AG04449 (cell line): ENCODE data around the gene NUF2.
"Not testable (repeated sequence)": the region's sequence is repeated elsewhere in the genome, so short reads cannot be mapped to it uniquely, and the experiment has no call there.

Experiments used
- CTCF ChIA-PET: fragments of 350-600 bp; formaldehyde crosslinking; extraction: SDS; loops from one replicate; lab custom pipeline; 2021; ENCODE audit warnings: antibody characterized with exemption; lab: Yijun Ruan, JAX
- POLR2A ChIA-PET: fragments of 400-600, 350-600 bp; formaldehyde crosslinking; extraction: SDS; loops from one replicate; lab custom pipeline; 2020; ENCODE audit warnings: antibody characterized with exemption, inconsistent platforms; lab: Yijun Ruan, JAX
- DNase-seq: peaks from one replicate; pipeline ENCODE4 v3.0.0-alpha.2; 2010; ENCODE audit warnings: low read depth, low spot score
- H3K4me3 ChIP-seq: 2 replicates; pipeline ENCODE4 v1.5.1; 2011; ENCODE audit warnings: low read depth, mild to moderate bottlenecking, control low read depth, low read length
- TF ChIP-seq, protein P1 (sequence below): IDR thresholded peaks from one replicate; pipeline ENCODE4 v1.5.1; 2011; ENCODE audit warnings: mild to moderate bottlenecking, moderate library complexity, low read length, control low read depth, inconsistent platforms; ENCODE audit not compliant: insufficient read depth; ENCODE audit errors: missing control alignments

Gene NUF2

DNA sequence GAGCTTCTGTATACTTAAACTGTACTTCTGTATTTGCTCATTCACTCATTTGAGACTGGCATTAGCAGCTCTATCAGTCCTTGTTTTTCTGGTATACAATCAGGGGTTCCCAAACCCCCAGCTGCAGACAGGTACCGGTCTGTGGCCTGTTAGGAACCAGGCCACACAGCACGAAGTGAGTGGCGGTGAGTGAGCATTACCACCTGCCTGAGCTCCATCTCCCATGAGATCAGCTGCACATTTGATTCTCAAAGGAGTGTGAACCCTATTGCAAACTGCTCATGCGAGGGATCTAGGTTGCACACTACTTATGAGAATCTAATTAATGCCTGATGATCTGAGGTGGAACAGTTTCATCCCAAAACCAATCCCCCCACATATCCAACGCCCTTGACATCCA is 18.2 kb upstream of the NUF2 start:
- H3K4me3 ChIP-seq: no peak overlapping the region
- TF ChIP-seq, protein P1, sequence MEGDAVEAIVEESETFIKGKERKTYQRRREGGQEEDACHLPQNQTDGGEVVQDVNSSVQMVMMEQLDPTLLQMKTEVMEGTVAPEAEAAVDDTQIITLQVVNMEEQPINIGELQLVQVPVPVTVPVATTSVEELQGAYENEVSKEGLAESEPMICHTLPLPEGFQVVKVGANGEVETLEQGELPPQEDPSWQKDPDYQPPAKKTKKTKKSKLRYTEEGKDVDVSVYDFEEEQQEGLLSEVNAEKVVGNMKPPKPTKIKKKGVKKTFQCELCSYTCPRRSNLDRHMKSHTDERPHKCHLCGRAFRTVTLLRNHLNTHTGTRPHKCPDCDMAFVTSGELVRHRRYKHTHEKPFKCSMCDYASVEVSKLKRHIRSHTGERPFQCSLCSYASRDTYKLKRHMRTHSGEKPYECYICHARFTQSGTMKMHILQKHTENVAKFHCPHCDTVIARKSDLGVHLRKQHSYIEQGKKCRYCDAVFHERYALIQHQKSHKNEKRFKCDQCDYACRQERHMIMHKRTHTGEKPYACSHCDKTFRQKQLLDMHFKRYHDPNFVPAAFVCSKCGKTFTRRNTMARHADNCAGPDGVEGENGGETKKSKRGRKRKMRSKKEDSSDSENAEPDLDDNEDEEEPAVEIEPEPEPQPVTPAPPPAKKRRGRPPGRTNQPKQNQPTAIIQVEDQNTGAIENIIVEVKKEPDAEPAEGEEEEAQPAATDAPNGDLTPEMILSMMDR: no peak
- POLR2A ChIA-PET: no interaction called here
- CTCF ChIA-PET: interaction anchor here (1.8 to 2.1 kb wide), 4 partner anchors 12 to 456 kb away, joined by 5 to 10 read pairs (median 6); no protein-coding TSS in a partner anchor
- DNase-seq: no peak

DNA sequence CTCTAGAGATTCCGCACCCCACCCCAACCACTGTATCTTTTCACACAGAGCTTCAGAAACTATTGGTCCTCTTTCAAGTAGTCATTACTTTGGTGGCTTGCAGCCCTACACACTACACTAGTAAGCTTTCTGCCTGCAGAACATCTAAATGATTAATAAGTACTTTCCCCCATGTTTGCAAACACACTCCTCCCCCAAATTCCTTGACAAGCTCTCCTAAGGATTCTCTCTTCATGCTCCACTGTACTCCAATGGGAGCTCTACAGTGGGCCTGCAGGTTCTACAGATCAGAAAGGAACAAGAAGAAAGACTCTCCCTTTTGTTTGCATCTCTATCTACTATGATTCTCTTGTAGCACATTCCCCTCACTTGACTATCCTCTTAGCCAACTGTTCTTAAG is 16.3 kb upstream of the NUF2 start:
- POLR2A ChIA-PET: no interaction called here
- CTCF ChIA-PET: interaction anchor here (1.0 to 1.5 kb wide), 3 partner anchors 10 to 458 kb away, joined by 3 to 6 read pairs (median 4); no protein-coding TSS in a partner anchor
- no peak overlapping the region for H3K4me3 ChIP-seq
- TF ChIP-seq, protein P1: no peak
- no peak for DNase-seq

DNA sequence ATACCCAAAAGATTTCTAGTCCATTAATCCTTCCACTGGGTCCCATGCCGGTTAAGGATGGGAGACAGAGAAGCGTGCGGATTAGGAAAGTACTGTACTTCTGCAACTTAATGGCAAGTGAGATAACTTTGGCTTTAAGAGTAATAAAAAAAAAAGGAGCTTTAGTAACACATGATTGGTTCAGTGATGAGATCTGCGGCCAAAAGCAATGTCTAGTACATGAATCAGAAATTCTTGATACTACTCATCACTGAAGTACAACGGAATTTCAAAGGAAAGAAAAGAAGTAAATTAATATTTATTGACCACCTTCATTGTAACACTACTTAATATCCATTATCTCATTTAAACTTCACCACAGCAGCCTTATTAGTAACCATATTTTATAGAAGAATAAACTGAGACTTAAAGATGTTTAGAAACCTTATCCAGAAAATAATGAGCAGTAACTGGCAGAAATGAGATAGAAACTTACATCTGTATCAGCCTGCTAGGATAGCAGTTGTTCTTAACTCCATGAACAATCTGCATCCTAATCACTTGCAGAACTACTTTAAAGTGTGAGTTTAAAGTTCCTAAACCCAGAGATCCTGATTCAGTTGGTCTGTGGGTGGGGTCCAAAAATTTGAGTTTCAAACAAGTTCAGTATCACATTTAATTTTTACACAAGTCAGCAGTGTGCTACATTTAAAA is 14.1 kb upstream of the NUF2 start:
- ChIA-PET CTCF (interaction anchor here (1.4 kb wide), 1 partner anchor 9 kb away, joined by 4 read pairs; no protein-coding TSS in a partner anchor), POLR2A (no interaction called here)
- H3K4me3 ChIP-seq: no peak overlapping the region
- DNase-seq: peak; percentile 41
- TF ChIP-seq, protein P1: no peak

DNA sequence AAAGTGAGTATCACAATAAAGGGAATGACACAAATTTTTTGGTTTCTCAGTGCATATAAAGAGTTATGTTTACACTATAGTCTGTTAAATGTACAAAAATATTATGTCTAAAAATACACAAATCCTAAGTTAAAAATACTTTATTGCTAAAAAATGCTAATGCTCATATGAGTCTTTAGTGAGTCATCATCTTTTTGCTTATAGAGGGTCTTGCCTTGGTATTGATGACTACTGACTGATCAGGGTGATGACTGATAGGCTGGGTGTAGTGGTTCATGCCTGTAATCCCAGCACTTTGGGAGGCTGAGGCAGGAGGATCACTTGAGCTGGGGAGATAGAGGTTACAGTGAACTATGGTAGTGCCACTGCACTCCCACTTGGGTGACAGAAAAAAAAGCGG is 12.9 kb upstream of the NUF2 start:
- TF ChIP-seq, protein P1: no peak
- DNase-seq: no peak

DNA sequence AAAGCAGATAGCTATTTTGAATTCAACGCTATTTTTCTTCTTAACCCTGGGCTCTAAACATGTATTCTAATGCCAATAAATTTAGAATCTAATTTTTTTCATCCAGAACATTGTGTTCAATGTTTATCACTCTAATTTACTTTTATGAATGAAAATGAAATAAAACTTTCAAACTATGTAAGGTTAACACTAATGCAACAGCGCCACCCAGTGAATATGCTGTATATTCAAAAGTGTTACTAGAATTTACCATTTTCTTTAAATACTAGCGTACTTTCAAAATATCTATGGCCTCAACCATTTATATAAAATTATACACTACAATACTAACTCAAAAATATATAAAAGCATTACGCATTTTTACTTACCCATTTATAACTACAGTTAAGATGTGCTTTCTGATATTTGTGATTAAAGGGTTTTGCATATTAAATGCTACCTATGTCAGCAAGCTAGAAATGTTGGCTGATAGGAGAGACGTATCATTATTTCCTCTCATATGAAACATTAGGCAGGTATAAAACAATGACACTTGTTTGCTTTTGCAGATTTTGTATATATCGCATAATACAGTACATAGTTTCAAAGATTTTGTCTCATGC is 5.9 kb upstream of the NUF2 start:
- DNase-seq: no peak
- ChIA-PET POLR2A (no interaction called here), CTCF (interaction anchor here (0.6 to 6.5 kb wide), 55 partner anchors 9 to 702 kb away, joined by 3 to 210 read pairs (median 4); partner anchors contain the start of genes CCDC190, RGS4 and RGS5)
- TF ChIP-seq, protein P1: peak; percentile 39
- H3K4me3 ChIP-seq: no peak overlapping the region

More for the DNA sequence above, 12.9 kb upstream of the NUF2 start:
- H3K4me3 ChIP-seq: no peak overlapping the region
- ChIA-PET POLR2A (no interaction called here), CTCF (interaction anchor here (2.9 kb wide), 1 partner anchor 238 kb away, joined by 15 read pairs; the partner anchor contains the start of gene RGS4)

DNA sequence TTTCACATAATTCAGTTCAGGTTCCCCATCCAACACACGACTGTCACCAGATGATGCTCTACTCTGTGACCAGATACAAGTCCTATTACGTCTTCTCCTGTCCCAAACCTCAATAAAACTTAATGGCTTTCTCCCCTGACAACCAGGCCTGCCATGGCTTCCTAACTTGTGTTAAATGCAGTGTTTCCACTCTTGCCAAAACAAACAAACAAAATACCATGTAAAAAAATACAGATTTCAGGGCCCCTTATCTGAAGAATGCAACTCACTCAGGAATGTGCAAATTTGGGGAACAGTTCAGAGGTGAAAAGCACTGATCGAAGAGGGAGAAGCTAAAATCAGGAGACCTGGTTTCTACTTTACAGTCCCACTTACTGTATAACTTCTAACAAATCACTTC is 863 bp upstream of the NUF2 start:
- peak overlapping the region; percentile 87 for H3K4me3 ChIP-seq
- DNase-seq: no peak
- CTCF ChIA-PET: interaction anchor here (1.1 to 3.9 kb wide), 7 partner anchors 146 to 474 kb away, joined by 3 to 22 read pairs (median 17); partner anchors contain the start of gene RGS4
- TF ChIP-seq, protein P1: no peak
- POLR2A ChIA-PET: interaction anchor here (2.0 kb wide), 1 partner anchor 252 kb away, joined by 6 read pairs; the partner anchor contains the start of gene RGS4

DNA sequence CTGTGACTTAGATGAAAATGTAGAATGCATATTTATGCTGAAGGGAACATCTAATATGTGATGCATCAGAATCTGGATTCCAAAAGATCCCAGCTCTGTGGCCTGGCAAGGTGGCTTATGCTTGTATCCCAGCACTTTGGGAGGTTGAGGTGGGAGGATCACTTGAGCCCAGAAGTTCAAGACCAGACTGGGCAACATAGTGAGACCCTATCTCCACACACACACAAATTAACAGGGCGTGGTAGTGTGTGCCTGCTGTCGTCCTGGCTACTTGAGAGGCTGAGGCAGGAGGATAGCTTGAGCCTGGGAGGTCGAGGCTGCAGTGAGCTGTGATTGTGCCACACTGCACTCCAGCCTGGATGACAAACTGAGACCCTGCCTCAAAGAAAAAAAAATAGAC is 1.6 kb downstream of the NUF2 start:
- CTCF ChIA-PET: interaction anchor here (1.4 to 3.9 kb wide), 2 partner anchors 474 to 475 kb away, joined by 4 to 17 read pairs; no protein-coding TSS in a partner anchor
- DNase-seq, H3K4me3 ChIP-seq, POLR2A ChIA-PET: not testable (repeated sequence)
